ENCODE measurements around the gene IQSEC1. TPM values are rescaled to one million over a fixed set of nuclear protein-coding genes. Genes with fewer than 3 reads are reported as not detected.

IQSEC1 gene
- total and polyA plus RNA-seq, 2 donors (not counting 3 experiments of a cell fraction or from before 2014, with no cell fraction given), result 5.2 to 18.0 TPM

DNA sequence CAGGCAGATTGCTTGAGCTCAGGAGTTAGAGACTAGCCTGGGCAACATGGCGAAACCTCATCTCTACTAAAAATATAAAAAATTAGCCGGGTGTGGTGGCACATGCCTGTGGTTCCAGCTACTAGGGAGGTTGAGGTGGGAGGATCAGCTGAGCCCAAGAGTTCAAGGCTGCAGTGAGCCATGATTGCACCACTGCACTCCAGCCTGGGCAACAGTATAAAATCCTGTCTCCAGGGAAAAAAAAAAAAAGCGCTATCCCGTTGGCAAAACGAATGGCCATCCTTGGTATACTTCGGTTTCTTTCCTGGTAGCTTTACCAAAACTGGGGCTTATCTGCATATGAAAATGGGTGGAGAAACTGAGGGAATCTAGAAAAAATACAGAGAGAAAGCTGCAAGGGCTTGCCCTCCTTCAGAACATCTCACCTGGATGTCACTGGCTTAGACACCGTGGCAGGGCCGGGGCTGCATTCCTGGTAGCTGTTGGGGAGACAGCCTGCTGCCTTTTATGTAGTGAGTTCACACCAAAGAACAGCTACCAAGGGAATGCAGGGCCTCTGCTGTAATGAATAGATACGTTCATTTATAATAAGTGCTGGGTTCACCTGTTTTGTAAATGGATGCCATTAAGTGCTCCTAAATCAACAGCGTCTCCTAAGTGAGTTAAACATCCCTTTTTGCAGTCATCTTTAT lies 96.0 kb downstream of the IQSEC1 start:
- no peaks in the 10 kb centered on the region for H3K79me2 ChIP-seq (ENCODE audit: control insufficient read depth, insufficient read depth, low read length)
- no peaks in the 10 kb centered on the region for H4K20me1 ChIP-seq (replicated peaks; ENCODE audit: control insufficient read depth, extremely low read depth, insufficient read depth, low read length)
- intact Hi-C loops (cut with micrococcal nuclease) (no loop called here), dilution Hi-C loops (cut with MboI; ENCODE audit: extremely low pct_ligation_motif_present, low sequenced_read_pairs) (no loop called here)
- no TSS peak for BruUV-seq (replicated peaks)
- FAIRE-seq, result no peak
- no peak overlapping the region for H3K4me2 ChIP-seq (ENCODE audit: insufficient read depth, low read length)
- no peak for DNase-seq (ENCODE audit: low read depth, low spot score)
- peaks cover 5 to 16% of the 10 kb centered on the region in 2 experiments for H3K27me3 ChIP-seq (ENCODE audit: control insufficient read depth in 2 of 2, insufficient read depth in 2 of 2, low read length in 2 of 2)
- ChIA-PET CTCF (interaction anchor here (1.6 to 2.2 kb wide), 3 partner anchors 9 to 18 kb away, joined by 3 to 9 read pairs (median 4); no protein-coding TSS in a partner anchor), POLR2A (no interaction called here)
- TF ChIP-seq POLR2AphosphoS5 (IDR thresholded peaks at IDR 0.05; ENCODE audit: insufficient read depth, low read depth, low read length) (no peak), MYC (IDR thresholded peaks at IDR 0.05; ENCODE audit: low read depth, low read length) (no peak), EZH2 (IDR thresholded peaks at IDR 0.05; ENCODE audit: borderline replicate concordance, low read depth, low read length, severe bottlenecking) (no peak), JUN (IDR thresholded peaks at IDR 0.05; ENCODE audit: borderline replicate concordance, insufficient read depth, insufficient read length, low read depth) (no peak), FOS (IDR thresholded peaks at IDR 0.05; ENCODE audit: borderline replicate concordance, insufficient read depth, low read length) (no peak), POLR2A (IDR thresholded peaks at IDR 0.05; ENCODE audit: low read depth, low read length) (no peak), GATA2 (IDR thresholded peaks at IDR 0.05; ENCODE audit: insufficient read depth, insufficient read length, low read depth, low read length) (no peak)
- TF ChIP-seq, protein P1, sequence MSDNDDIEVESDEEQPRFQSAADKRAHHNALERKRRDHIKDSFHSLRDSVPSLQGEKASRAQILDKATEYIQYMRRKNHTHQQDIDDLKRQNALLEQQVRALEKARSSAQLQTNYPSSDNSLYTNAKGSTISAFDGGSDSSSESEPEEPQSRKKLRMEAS (IDR thresholded peaks at IDR 0.05; ENCODE audit: insufficient read depth, insufficient read length), result no peak
- TF ChIP-seq, protein P2, sequence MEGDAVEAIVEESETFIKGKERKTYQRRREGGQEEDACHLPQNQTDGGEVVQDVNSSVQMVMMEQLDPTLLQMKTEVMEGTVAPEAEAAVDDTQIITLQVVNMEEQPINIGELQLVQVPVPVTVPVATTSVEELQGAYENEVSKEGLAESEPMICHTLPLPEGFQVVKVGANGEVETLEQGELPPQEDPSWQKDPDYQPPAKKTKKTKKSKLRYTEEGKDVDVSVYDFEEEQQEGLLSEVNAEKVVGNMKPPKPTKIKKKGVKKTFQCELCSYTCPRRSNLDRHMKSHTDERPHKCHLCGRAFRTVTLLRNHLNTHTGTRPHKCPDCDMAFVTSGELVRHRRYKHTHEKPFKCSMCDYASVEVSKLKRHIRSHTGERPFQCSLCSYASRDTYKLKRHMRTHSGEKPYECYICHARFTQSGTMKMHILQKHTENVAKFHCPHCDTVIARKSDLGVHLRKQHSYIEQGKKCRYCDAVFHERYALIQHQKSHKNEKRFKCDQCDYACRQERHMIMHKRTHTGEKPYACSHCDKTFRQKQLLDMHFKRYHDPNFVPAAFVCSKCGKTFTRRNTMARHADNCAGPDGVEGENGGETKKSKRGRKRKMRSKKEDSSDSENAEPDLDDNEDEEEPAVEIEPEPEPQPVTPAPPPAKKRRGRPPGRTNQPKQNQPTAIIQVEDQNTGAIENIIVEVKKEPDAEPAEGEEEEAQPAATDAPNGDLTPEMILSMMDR (IDR thresholded peaks at IDR 0.05; ENCODE audit: extremely low read depth in 1 of 2, insufficient read depth in 1 of 2, low read depth in 1 of 2, low read length in 2 of 2), result no peak
- H3K9me1 ChIP-seq (replicated peaks; ENCODE audit: control insufficient read depth, extremely low read depth, insufficient read depth, low read length), result no peaks in the 10 kb centered on the region
- H3K9ac ChIP-seq (replicated peaks; ENCODE audit: extremely low read depth, insufficient read depth, low read length), result no peak overlapping the region
- H3K4me3 ChIP-seq (replicated peaks in 1 of 3; ENCODE audit: insufficient read depth in 1 of 3, low read depth in 1 of 3, low read length in 3 of 3), result no peak overlapping the region
- no peaks in the 10 kb centered on the region for H3K36me3 ChIP-seq (ENCODE audit: control insufficient read depth in 2 of 2, extremely low read depth in 1 of 2, insufficient read depth in 2 of 2, low read length in 2 of 2)
- no peaks in the 10 kb centered on the region for H3K4me1 ChIP-seq (ENCODE audit: control insufficient read depth, extremely low read depth, insufficient read depth, low read length)
- H3K27ac ChIP-seq (ENCODE audit: insufficient read depth, low read depth, low read length), result no peak overlapping the region
- H3K9me3 ChIP-seq (replicated peaks; ENCODE audit: control insufficient read depth, insufficient read depth, low read length), result no peaks in the 10 kb centered on the region
- no peak overlapping the region for H2AFZ ChIP-seq (ENCODE audit: low read depth, low read length)
